ENCODE data around the gene KLK10.

KLK10 gene

DNA sequence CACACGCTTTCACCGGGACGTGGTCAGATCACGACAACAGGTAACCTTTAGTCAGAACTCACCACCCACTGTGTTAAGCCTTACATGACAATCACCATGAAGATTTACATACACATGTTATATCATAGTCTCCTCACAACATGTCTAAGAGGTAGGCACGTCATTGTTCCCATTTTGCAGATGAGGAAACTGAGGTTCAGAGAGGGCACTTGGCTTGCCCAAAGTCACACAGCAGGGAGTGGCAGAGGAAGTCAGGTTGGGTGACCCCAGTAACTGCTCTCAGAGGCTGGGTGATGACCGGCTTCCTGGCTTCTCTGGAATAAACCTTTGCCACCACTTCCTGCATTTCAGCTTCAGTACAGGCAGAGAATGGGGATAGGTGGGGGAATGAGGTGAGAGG lies 5.3 kb downstream of the KLK10 start:
- H3K27me3 ChIP-seq (ENCODE audit: control insufficient read depth, insufficient read depth, low read length), result peaks cover 55% of the 10 kb centered on the region
- H3K4me3 ChIP-seq (ENCODE audit: low read depth, low read length), result no peak overlapping the region
- H3K9ac ChIP-seq (ENCODE audit: low read length), result no peak overlapping the region
- no peaks in the 10 kb centered on the region for H3K36me3 ChIP-seq (ENCODE audit: control insufficient read depth, insufficient read depth, low read length)
- no peak overlapping the region for H3K27ac ChIP-seq (ENCODE audit: low read depth, low read length)
- no peaks in the 10 kb centered on the region for H3K9me3 ChIP-seq (ENCODE audit: control insufficient read depth, insufficient read depth, low read depth, low read length)
- no peaks in the 10 kb centered on the region for H3K4me1 ChIP-seq (ENCODE audit: control insufficient read depth, insufficient read depth, low read length)

DNA sequence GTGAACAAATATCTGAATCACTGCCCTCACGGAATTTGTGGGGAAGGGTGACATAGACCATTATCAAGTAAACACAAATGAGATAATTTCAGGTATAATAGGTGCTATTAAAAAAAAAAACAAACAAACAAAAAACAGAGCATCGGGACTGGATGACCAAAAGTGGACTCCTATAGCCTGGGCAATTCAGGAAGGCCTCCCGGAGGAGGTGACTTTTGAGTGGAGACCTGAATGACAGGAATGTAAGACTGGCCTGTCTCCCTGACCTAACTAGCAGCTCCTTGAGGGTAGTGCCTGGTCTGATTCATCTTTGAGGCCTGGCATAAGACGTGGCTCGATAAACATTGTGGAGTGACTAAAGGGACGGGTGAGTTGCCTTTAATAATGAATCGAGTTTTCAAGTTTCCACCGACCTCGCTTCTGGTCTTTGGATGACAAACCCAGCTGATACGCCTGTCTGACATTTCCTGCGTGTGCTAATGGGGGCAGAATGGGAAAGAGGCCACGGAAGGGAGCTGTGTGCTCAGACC lies 6.8 kb downstream of the KLK10 start:
- Histone ChIP-seq H3K27ac (ENCODE audit: low read depth, low read length) (no peak overlapping the region), H3K4me1 (ENCODE audit: control insufficient read depth, insufficient read depth, low read length) (no peaks in the 10 kb centered on the region), H3K4me3 (ENCODE audit: low read depth, low read length) (no peak overlapping the region), H3K9me3 (ENCODE audit: control insufficient read depth, insufficient read depth, low read depth, low read length) (no peaks in the 10 kb centered on the region), H3K36me3 (ENCODE audit: control insufficient read depth, insufficient read depth, low read length) (no peaks in the 10 kb centered on the region), H3K27me3 (ENCODE audit: control insufficient read depth, insufficient read depth, low read length) (peaks cover 43% of the 10 kb centered on the region), H3K9ac (ENCODE audit: low read length) (no peak overlapping the region)

DNA sequence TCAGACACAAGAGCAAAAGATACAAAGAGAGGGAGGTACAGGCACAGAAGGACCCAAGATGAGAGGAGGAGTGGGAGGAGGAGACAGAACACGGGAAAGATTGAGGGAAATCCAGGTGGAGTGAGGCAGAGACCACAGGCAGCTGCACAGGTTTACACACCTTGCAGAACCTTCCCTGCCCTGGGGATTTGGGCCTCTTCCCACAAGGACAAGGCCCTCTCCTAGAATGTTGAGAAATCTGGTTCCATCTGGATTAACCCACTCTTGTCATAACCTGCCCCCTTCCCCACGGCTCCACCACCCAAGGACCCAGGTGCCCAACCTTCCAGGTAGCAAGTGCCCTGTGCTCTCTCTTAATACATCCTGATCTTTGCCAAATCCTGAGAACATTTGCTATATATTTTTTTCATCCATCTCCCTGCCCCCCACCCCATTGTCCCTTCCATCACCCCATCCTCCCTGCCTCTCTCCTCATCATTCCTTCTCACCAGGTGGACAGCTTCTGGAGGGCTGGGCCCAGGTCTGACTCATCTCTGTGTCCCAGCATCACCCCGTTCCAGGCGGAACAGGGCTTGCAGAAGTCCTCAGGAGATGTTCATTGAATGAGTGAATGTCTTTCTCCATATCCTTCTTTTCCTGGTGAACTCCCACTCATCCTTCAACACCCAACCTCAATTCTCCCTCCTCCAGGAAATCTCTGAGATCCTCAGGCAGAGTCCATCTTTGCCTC lies 9.3 kb downstream of the KLK10 start:
- Histone ChIP-seq H3K27ac (ENCODE audit: low read depth, low read length) (no peak overlapping the region), H3K9ac (ENCODE audit: low read length) (no peak overlapping the region), H3K36me3 (ENCODE audit: control insufficient read depth, insufficient read depth, low read length) (no peaks in the 10 kb centered on the region), H3K4me1 (ENCODE audit: control insufficient read depth, insufficient read depth, low read length) (no peaks in the 10 kb centered on the region), H3K9me3 (ENCODE audit: control insufficient read depth, insufficient read depth, low read depth, low read length) (no peaks in the 10 kb centered on the region), H3K4me3 (ENCODE audit: low read depth, low read length) (no peak overlapping the region), H3K27me3 (ENCODE audit: control insufficient read depth, insufficient read depth, low read length) (peaks cover 40% of the 10 kb centered on the region)

DNA sequence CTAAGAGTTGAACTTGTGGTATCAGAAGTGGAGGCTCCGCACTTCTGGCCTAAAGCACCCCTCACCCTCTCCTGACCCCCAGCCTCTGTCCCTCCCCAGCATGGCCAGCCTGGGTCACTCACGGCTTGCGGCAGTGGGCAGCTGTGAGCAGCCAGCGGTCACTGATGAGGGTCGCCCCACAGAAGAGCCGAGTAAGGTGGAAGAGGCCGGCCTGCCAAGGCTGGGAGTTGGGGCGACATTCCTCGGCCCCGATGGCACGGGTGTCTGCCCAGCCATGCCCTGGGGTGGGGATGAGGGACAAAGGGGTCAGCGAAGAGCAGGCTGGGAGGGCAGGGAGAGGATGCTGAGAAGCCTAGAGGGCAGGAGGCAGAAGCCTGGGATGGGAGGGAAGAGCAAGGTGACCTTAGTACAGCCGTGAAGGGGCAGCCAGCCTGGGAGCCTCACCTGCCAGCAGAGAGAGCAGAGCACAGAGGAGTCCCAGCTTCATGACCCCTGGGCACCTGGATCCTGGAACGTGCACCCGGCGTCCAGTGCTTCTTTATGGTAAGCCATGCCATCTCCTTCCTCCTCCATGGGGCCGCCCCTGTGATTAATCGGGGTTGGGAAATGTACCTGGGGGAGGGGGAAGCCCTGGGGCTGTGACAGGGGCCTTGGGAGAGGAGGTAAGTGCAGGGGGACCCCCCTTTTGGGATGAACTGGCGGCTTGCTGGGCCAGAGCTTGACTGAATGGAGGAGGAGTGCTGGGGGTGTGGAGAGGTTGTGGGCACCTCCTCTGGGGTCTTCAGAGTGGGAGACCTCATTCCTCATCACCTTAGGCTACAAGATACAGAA lies 10.2 kb downstream of the KLK10 start:
- Histone ChIP-seq H3K9me3 (ENCODE audit: control insufficient read depth, insufficient read depth, low read depth, low read length) (no peaks in the 10 kb centered on the region), H3K4me3 (ENCODE audit: low read depth, low read length) (no peak overlapping the region), H3K27ac (ENCODE audit: low read depth, low read length) (no peak overlapping the region), H3K4me1 (ENCODE audit: control insufficient read depth, insufficient read depth, low read length) (no peaks in the 10 kb centered on the region), H3K9ac (ENCODE audit: low read length) (no peak overlapping the region), H3K27me3 (ENCODE audit: control insufficient read depth, insufficient read depth, low read length) (peaks cover 30% of the 10 kb centered on the region), H3K36me3 (ENCODE audit: control insufficient read depth, insufficient read depth, low read length) (no peaks in the 10 kb centered on the region)

DNA sequence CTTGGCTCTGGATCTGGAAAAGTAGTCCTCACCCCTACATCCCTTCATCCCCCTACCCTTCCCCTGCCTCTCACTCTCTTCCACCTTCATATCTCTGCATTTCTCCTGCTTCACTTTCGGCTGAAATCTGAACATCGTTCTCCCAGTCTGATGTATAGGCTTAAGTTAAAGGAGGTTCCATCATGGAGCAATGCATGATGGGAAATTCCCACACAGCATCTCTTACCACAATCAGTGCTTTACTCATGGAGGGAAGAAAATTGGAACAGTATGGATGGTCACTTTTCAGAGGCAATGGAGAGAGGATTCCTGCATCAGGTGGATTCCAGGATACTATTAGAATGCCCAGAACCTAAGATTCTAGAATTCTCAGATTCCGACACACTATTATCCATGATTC lies 12.0 kb downstream of the KLK10 start:
- Histone ChIP-seq H3K27ac (ENCODE audit: low read depth, low read length) (no peak overlapping the region), H3K27me3 (ENCODE audit: control insufficient read depth, insufficient read depth, low read length) (peaks cover 25% of the 10 kb centered on the region), H3K4me1 (ENCODE audit: control insufficient read depth, insufficient read depth, low read length) (peaks cover 5% of the 10 kb centered on the region; the same call in 1 of the 2 replicates), H3K9me3 (ENCODE audit: control insufficient read depth, insufficient read depth, low read depth, low read length) (no peaks in the 10 kb centered on the region), H3K36me3 (ENCODE audit: control insufficient read depth, insufficient read depth, low read length) (no peaks in the 10 kb centered on the region), H3K4me3 (ENCODE audit: low read depth, low read length) (no peak overlapping the region), H3K9ac (ENCODE audit: low read length) (no peak overlapping the region)

DNA sequence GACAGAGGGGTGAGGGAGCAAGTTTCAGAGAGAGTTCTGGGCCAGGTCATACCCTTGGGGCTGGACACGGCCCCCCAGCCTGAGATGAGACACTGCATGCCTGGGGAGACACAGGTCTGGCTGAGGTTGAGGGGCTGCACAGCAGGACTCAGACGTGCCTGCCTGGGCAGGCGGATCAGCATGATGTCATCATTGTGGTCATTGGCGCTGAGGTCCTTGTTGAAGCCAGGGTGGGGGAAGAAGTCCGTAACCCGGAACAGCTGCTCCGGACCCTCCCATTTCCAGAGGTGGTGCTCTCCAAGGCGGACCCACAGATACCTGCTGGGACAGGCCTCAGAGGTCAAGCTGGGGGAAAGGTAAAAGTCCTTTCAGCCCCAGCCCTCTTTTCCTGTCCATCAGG lies 13.1 kb downstream of the KLK10 start:
- Histone ChIP-seq H3K27me3 (ENCODE audit: control insufficient read depth, insufficient read depth, low read length) (peaks cover 25% of the 10 kb centered on the region), H3K4me3 (ENCODE audit: low read depth, low read length) (no peak overlapping the region), H3K9ac (ENCODE audit: low read length) (no peak overlapping the region), H3K36me3 (ENCODE audit: control insufficient read depth, insufficient read depth, low read length) (no peaks in the 10 kb centered on the region), H3K9me3 (ENCODE audit: control insufficient read depth, insufficient read depth, low read depth, low read length) (no peaks in the 10 kb centered on the region), H3K4me1 (ENCODE audit: control insufficient read depth, insufficient read depth, low read length) (peaks cover 14% of the 10 kb centered on the region), H3K27ac (ENCODE audit: low read depth, low read length) (no peak overlapping the region)

DNA sequence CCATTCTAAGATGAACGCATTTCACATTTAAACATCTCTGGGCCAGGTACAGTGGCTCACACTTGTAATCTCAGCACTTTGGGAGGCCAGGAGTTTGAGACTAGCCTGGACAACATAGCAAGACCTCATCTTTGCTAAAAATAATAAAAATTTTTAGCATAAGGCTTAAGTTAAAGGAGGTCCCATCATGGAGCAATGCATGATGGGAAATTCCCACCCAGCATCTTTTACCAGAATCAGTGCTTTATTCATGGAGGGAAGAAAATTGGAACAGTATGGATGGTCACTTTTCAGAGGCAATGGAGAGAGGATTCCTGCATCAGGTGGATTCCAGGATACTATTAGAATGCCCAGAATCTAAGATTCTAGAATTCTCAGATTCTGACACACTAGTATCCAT lies 14.3 kb downstream of the KLK10 start:
- no peaks in the 10 kb centered on the region for H3K36me3 ChIP-seq (ENCODE audit: control insufficient read depth, insufficient read depth, low read length)
- no peak overlapping the region for H3K4me3 ChIP-seq (ENCODE audit: low read depth, low read length)
- no peaks in the 10 kb centered on the region for H3K9me3 ChIP-seq (ENCODE audit: control insufficient read depth, insufficient read depth, low read depth, low read length)
- H3K9ac ChIP-seq (ENCODE audit: low read length), result no peak overlapping the region
- H3K4me1 ChIP-seq (ENCODE audit: control insufficient read depth, insufficient read depth, low read length), result peaks cover 25% of the 10 kb centered on the region
- no peak overlapping the region for H3K27ac ChIP-seq (ENCODE audit: low read depth, low read length)
- peaks cover 25% of the 10 kb centered on the region for H3K27me3 ChIP-seq (ENCODE audit: control insufficient read depth, insufficient read depth, low read length)

DNA sequence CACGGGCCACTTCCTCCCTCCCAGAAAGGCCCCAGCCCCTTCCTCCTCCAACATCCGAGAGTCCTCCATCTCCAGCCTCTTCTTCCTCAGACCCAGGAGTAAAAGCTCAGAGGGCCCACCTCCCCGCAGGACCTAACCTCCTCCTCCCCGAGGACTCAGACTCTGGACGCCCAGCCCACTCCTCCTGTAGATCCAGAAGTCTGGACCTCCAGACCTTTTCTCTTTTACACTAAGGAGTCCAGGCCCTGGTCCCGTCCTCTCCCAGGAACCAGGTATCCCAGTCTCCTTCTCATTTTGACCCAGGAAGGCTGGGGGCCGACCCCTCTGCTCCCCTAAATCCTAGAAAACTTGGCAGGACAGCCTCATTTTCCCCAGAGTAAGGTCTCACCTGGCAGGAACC lies 16.2 kb downstream of the KLK10 start:
- no peaks in the 10 kb centered on the region for H3K36me3 ChIP-seq (ENCODE audit: control insufficient read depth, insufficient read depth, low read length)
- H3K4me3 ChIP-seq (ENCODE audit: low read depth, low read length), result no peak overlapping the region
- H3K27ac ChIP-seq (ENCODE audit: low read depth, low read length), result no peak overlapping the region
- H3K27me3 ChIP-seq (ENCODE audit: control insufficient read depth, insufficient read depth, low read length), result peaks cover 18% of the 10 kb centered on the region
- no peak overlapping the region for H3K9ac ChIP-seq (ENCODE audit: low read length)
- H3K4me1 ChIP-seq (ENCODE audit: control insufficient read depth, insufficient read depth, low read length), result peaks cover 25% of the 10 kb centered on the region
- no peaks in the 10 kb centered on the region for H3K9me3 ChIP-seq (ENCODE audit: control insufficient read depth, insufficient read depth, low read depth, low read length)

DNA sequence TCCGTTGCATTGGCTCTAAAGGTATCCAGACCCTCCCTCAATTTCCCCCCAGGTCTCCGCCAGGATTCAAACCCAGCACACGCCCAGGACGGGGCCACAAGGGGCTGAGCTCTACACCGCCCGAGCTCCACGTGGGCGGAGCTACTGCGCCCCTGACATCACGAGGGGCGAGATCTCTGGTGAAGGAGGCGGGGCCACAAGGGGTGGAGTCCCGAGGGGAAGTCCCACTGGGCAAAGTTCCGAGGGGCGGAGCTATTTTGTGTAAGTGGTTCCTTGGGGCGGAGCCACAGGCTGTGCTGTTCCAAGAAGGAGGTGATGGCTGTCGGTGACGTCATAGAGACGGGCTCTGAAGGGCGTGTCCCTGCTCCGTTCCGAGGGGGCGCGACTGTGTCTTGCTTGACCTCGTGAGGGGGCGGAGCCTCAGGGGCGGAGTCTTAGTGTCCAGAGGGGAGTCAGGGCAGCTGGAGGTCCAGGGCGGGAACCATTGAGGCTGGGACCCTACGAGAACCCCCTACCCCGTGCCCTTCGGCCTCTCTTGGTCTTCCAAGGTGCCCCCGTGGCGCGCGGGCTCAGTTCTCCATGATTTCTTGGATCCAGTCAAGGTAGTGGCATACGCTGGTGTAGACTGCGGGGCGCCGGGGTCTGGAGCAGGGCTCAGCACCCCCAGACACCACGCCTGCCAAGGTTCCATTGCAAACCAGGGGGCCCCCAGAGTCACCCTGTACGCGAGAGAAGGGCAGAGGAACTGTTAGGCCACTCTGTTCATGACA lies 16.8 kb downstream of the KLK10 start:
- H3K9ac ChIP-seq (ENCODE audit: low read length), result peak overlapping the region; percentile 9
- peak overlapping the region; percentile 59 for H3K4me3 ChIP-seq (ENCODE audit: low read depth, low read length)
- no peak overlapping the region for H3K27ac ChIP-seq (ENCODE audit: low read depth, low read length)
- H3K27me3 ChIP-seq (ENCODE audit: control insufficient read depth, insufficient read depth, low read length), result peaks cover 23% of the 10 kb centered on the region
- no peaks in the 10 kb centered on the region for H3K9me3 ChIP-seq (ENCODE audit: control insufficient read depth, insufficient read depth, low read depth, low read length)
- no peaks in the 10 kb centered on the region for H3K36me3 ChIP-seq (ENCODE audit: control insufficient read depth, insufficient read depth, low read length)
- H3K4me1 ChIP-seq (ENCODE audit: control insufficient read depth, insufficient read depth, low read length), result peaks cover 25% of the 10 kb centered on the region

DNA sequence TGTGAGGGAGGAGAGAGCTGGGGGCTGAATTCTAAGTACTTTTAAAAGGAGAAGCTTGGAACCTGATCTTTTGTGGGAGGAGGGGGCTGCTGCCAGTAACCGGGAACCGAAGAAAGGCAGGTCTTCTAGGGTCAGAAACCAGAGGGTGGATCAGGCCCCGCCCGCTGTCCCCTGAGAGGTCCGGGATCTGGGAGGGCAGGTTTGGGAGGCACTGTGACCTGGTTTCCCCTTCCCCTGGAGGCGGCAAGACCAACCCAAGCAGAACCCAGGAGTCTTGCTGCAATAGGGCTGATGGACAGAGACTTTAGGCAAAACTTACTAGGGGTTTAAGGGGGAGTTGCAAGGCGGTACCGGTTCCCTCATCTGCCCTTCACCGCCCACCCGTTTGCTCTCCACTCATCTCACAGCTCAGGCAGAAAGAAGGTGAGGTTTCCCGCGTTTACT lies 17.4 kb downstream of the KLK10 start:
- peaks cover 24% of the 10 kb centered on the region for H3K27me3 ChIP-seq (ENCODE audit: control insufficient read depth, insufficient read depth, low read length)
- H3K9me3 ChIP-seq (ENCODE audit: control insufficient read depth, insufficient read depth, low read depth, low read length), result no peaks in the 10 kb centered on the region
- peak overlapping the region; percentile 59 for H3K4me3 ChIP-seq (ENCODE audit: low read depth, low read length)
- H3K4me1 ChIP-seq (ENCODE audit: control insufficient read depth, insufficient read depth, low read length), result peaks cover 25% of the 10 kb centered on the region
- H3K36me3 ChIP-seq (ENCODE audit: control insufficient read depth, insufficient read depth, low read length), result no peaks in the 10 kb centered on the region
- no peak overlapping the region for H3K27ac ChIP-seq (ENCODE audit: low read depth, low read length)
- H3K9ac ChIP-seq (ENCODE audit: low read length), result peak overlapping the region; percentile 9
